MCF 10A (cell line): ENCODE data around the gene CYP2C19. TPM values are rescaled to one million over a fixed set of nuclear protein-coding genes. Genes with fewer than 3 reads are reported as not detected.
"Not testable (repeated sequence)": the region's sequence is repeated elsewhere in the genome, so short reads cannot be mapped to it uniquely, and the experiment has no call there.

Experiments
- BruUV-seq: library from RNA; stranded (reverse); fragments of 400-500 nt; replicated peaks from 2 replicates; lab custom pipeline; 2021; lab: Mats Ljungman, UMichigan
- CTCF ChIA-PET: fragments of 300-600 bp; sonication (Branson Sonifier 250); formaldehyde crosslinking; extraction: SDS; loops from one replicate; lab custom pipeline; 2021; ENCODE audit warnings: antibody characterized with exemption, inconsistent platforms; lab: Yijun Ruan, JAX
- POLR2A ChIA-PET: fragments of 300-600, 350-650 bp; sonication (Branson Sonifier 250); formaldehyde crosslinking; extraction: SDS; loops from one replicate; lab custom pipeline; 2020; ENCODE audit warnings: antibody characterized with exemption, inconsistent platforms; lab: Yijun Ruan, JAX
- DNase-seq: peaks from one replicate; pipeline ENCODE4 v3.0.0-alpha.2; 2018; ENCODE audit not compliant: unreplicated experiment
- H3K27ac Mint-ChIP-seq: one replicate; pipeline ENCODE4 v1.8.0; 2022; ENCODE audit warnings: mild to moderate bottlenecking, low read depth, mixed read lengths; ENCODE audit not compliant: unreplicated experiment
- H3K27me3 Mint-ChIP-seq: one replicate; pipeline ENCODE4 v1.8.0; 2022; ENCODE audit warnings: mixed read lengths; ENCODE audit not compliant: insufficient read depth, unreplicated experiment
- H3K36me3 Mint-ChIP-seq: one replicate; pipeline ENCODE4 v1.8.0; 2022; ENCODE audit warnings: mild to moderate bottlenecking, moderate library complexity, mixed read lengths; ENCODE audit not compliant: insufficient read depth, unreplicated experiment
- H3K4me1 Mint-ChIP-seq: one replicate; pipeline ENCODE4 v1.8.0; 2022; ENCODE audit warnings: mixed read lengths; ENCODE audit not compliant: insufficient read depth, unreplicated experiment
- H3K4me3 Mint-ChIP-seq: one replicate; pipeline ENCODE4 v1.8.0; 2022; ENCODE audit warnings: mild to moderate bottlenecking, moderate library complexity, mixed read lengths; ENCODE audit not compliant: unreplicated experiment
- H3K9me3 Mint-ChIP-seq: one replicate; pipeline ENCODE4 v1.8.0; 2022; ENCODE audit warnings: mixed read lengths; ENCODE audit not compliant: unreplicated experiment
- intact Hi-C: fragments of 100-400 bp; cut with micrococcal nuclease; formaldehyde crosslinking; loops from 2 replicates; pipeline ENCODE4 v1.14.1; 2022
- total RNA-seq: library from RNA; stranded (reverse); gene quantifications from 2 replicates; pipeline ENCODE4 v1.2.3, GENCODE V29; 2022
- TF ChIP-seq, protein P1 (sequence below): fragments of 200-600 bp; IDR thresholded peaks from one replicate; pipeline ENCODE4 v1.8.0; 2022; ENCODE audit warnings: antibody characterized with exemption, mild to moderate bottlenecking; ENCODE audit not compliant: unreplicated experiment

The CYP2C19 gene
- total RNA-seq, 1 experiment from 2014 or later: not detected

DNA sequence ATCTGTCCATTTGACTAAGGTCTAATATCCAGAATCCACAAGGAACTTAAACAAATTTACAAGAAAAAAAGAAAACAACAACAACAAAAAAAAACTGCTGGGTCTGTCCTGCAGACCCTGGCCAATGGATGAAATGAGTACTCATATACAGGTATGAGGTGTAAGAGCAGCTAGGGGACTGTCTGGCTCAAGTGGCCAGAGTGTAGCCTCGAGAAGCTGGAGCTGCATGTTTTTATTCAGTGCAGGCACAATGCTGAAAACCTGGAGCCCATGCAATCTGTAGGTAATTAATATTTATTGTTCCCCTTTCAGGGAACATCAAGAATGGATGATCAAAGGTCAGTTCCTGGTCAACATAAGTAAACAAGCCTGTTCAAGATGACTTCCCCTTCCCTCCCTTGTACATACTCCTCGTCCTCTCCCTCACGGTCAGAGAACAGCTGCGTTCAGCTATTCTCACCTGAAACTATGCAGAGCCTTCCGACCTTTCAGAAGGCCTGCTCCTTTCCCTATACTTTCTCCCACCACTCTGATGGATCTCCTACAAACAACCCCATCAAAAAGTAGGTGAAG is 15.5 kb downstream of the CYP2C19 start:
- TF ChIP-seq, protein P1, sequence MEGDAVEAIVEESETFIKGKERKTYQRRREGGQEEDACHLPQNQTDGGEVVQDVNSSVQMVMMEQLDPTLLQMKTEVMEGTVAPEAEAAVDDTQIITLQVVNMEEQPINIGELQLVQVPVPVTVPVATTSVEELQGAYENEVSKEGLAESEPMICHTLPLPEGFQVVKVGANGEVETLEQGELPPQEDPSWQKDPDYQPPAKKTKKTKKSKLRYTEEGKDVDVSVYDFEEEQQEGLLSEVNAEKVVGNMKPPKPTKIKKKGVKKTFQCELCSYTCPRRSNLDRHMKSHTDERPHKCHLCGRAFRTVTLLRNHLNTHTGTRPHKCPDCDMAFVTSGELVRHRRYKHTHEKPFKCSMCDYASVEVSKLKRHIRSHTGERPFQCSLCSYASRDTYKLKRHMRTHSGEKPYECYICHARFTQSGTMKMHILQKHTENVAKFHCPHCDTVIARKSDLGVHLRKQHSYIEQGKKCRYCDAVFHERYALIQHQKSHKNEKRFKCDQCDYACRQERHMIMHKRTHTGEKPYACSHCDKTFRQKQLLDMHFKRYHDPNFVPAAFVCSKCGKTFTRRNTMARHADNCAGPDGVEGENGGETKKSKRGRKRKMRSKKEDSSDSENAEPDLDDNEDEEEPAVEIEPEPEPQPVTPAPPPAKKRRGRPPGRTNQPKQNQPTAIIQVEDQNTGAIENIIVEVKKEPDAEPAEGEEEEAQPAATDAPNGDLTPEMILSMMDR: no peak
- ChIA-PET POLR2A (no interaction called here), CTCF (interaction anchor here (0.8 kb wide), 1 partner anchor 171 kb away, joined by 3 read pairs; no protein-coding TSS in a partner anchor)
- Mint-ChIP-seq H3K36me3 (no peaks in the 10 kb centered on the region), H3K27ac (no peak overlapping the region), H3K4me3 (no peak overlapping the region), H3K27me3 (no peaks in the 10 kb centered on the region), H3K9me3 (peaks cover 5% of the 10 kb centered on the region), H3K4me1 (no peaks in the 10 kb centered on the region)
- intact Hi-C loops: no loop called here
- no peak for DNase-seq
- no TSS peak for BruUV-seq

DNA sequence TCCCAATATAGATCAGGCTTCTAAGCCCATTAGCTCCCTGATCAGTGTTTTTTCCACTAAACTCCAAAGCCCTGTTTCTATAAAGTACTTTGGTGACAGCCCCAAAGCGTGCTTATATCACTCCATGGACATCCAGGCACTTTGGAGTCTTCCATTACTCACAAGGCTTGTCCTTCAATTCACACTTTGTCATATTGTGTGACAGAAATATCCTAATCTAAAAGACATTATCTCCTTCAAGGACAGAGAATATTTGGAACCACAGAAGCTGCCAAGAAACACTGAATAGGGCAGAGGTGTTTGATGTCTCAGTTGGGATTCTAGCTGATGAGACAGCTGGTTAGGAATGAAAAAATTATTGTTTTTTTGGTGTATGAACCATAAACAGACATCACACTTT is 18.4 kb downstream of the CYP2C19 start:
- Mint-ChIP-seq H3K27ac (no peak overlapping the region), H3K9me3 (peaks cover 5% of the 10 kb centered on the region), H3K36me3 (no peaks in the 10 kb centered on the region), H3K27me3 (no peaks in the 10 kb centered on the region), H3K4me1 (peaks cover 6% of the 10 kb centered on the region), H3K4me3 (no peak overlapping the region)
- CTCF ChIA-PET: no interaction called here
- intact Hi-C loops: no loop called here
- POLR2A ChIA-PET: interaction anchor here (0.7 kb wide), 1 partner anchor 259 kb away, joined by 3 read pairs; no protein-coding TSS in a partner anchor
- BruUV-seq: no TSS peak
- TF ChIP-seq, protein P1: no peak
- DNase-seq: no peak

DNA sequence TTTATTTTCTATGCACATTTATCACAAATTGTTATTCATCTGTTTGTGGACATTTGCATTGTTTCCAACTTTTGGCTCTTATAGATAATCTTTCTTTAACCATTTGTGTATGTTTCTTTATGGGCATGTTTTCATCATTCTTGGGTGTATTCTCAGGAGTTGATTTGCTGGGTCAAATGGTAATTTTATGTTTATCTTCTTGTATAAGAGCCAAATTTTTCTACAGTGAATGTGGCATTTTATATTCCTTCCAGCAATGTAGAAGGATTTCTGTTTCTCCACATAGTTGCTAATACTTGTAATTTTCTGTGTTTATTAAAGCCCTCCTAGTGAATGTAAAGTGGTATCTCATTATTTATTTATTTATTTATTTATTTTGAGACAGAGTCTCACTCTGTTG is 21.8 kb downstream of the CYP2C19 start:
- Mint-ChIP-seq H3K4me1 (peaks cover 6% of the 10 kb centered on the region), H3K9me3 (no peaks in the 10 kb centered on the region), H3K27me3 (no peaks in the 10 kb centered on the region), H3K36me3 (no peaks in the 10 kb centered on the region), H3K27ac (no peak overlapping the region), H3K4me3 (no peak overlapping the region)
- BruUV-seq: no TSS peak
- intact Hi-C loops: no loop called here
- ChIA-PET POLR2A (no interaction called here), CTCF (no interaction called here)
- no peak for DNase-seq
- TF ChIP-seq, protein P1: no peak

DNA sequence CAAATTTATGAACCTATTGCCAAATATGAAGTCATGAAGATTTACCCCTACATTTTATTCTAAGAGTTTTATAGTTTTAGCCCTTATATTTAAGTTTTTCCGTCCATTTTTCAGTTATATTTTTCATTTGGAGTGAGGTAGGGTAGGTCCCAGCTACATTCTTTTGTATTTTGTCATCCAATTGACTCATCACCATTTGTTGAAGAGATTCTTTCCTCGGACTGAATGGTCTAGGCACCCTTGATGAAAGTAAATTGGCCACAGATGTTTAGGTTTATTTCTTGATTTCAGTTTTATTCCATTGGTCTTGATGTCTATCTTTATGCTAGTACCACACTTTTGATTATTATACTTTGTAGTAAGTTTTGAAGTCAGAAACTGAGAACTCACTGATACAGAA is 22.7 kb downstream of the CYP2C19 start:
- Mint-ChIP-seq H3K4me3 (no peak overlapping the region), H3K27ac (no peak overlapping the region), H3K9me3 (no peaks in the 10 kb centered on the region), H3K4me1 (peaks cover 6% of the 10 kb centered on the region), H3K27me3 (no peaks in the 10 kb centered on the region), H3K36me3 (no peaks in the 10 kb centered on the region)
- no peak for DNase-seq
- intact Hi-C loops: no loop called here
- TF ChIP-seq, protein P1: no peak
- CTCF ChIA-PET: no interaction called here
- POLR2A ChIA-PET: no interaction called here
- no TSS peak for BruUV-seq

DNA sequence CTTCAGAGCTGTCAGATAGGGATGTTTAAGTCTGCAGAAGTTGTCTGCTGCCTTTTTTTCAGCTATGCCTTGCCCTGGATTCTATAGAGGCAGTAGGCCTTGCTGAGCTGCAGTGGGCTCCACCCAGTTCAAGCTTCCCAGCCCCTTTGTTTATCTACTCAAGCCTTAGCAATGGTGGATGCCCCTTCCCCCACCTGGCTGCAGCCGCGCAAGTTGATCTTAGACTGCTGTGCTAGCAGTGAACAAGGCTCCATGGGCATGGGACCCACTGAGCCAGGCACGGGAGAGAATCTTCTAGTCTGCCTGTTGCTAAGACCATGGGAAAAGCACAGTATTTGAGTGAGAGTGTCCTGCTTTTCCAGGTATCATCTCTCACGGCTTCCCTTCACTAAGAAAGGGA is 38.1 kb downstream of the CYP2C19 start:
- H3K4me1 Mint-ChIP-seq, DNase-seq, intact Hi-C loops, H3K36me3 Mint-ChIP-seq, H3K4me3 Mint-ChIP-seq, CTCF ChIA-PET, BruUV-seq, H3K27ac Mint-ChIP-seq, H3K27me3 Mint-ChIP-seq: not testable (repeated sequence)
- peaks cover 37% of the 10 kb centered on the region for H3K9me3 Mint-ChIP-seq
- POLR2A ChIA-PET: interaction anchor here (1.1 kb wide), 1 partner anchor 12 kb away, joined by 3 read pairs; no protein-coding TSS in a partner anchor
